Smooth muscle cell (in vitro differentiated cells): Measurements from ENCODE around the gene IL2RA. TPM values are rescaled to one million over a fixed set of nuclear protein-coding genes. Genes with fewer than 3 reads are reported as not detected.

Experiments
- DNase-seq: peaks from one replicate; lab custom pipeline; 2025; ENCODE audit not compliant: unreplicated experiment; lab: John Stamatoyannopoulos, UW
- H2AFZ ChIP-seq: fragments of 200-600 bp; sonication (generic); 2 replicates; pipeline ENCODE4 v1.6.0; 2016; ENCODE audit warnings: antibody characterized with exemption, low read depth, mild to moderate bottlenecking
- H3F3A ChIP-seq: fragments of 200-600 bp; sonication (generic); 2 replicates; pipeline ENCODE4 v1.6.0; 2017; ENCODE audit warnings: antibody characterized with exemption, low read depth
- H3K27ac ChIP-seq: fragments of 200-600 bp; sonication (generic); 2 replicates; pipeline ENCODE4 v1.5.1; 2016; ENCODE audit warnings: low read depth, mild to moderate bottlenecking
- H3K27me3 ChIP-seq: fragments of 200-600 bp; sonication (generic); 2 replicates; pipeline ENCODE4 v1.6.1; 2016; ENCODE audit warnings: low read depth, mild to moderate bottlenecking
- H3K36me3 ChIP-seq: fragments of 200-600 bp; sonication (generic); 2 replicates; pipeline ENCODE4 v1.5.1; 2016; ENCODE audit warnings: low read depth
- H3K4me1 ChIP-seq: fragments of 200-600 bp; sonication (generic); 2 replicates; pipeline ENCODE4 v1.5.1; 2016; ENCODE audit warnings: low read depth
- H3K4me2 ChIP-seq: fragments of 200-600 bp; sonication (generic); 2 replicates; pipeline ENCODE4 v1.6.0; 2016; ENCODE audit warnings: mild to moderate bottlenecking
- H3K4me3 ChIP-seq: fragments of 200-600 bp; sonication (generic); 2 replicates; pipeline ENCODE4 v1.5.1; 2016; ENCODE audit warnings: mild to moderate bottlenecking
- H3K79me2 ChIP-seq: fragments of 200-600 bp; sonication (generic); 2 replicates; pipeline ENCODE4 v1.6.0; 2016; ENCODE audit warnings: low read depth, mild to moderate bottlenecking
- H3K9ac ChIP-seq: fragments of 200-600 bp; sonication (generic); 2 replicates; pipeline ENCODE4 v1.6.0; 2016; ENCODE audit warnings: low read depth
- H3K9me3 ChIP-seq: fragments of 200-600 bp; sonication (generic); replicated peaks from 2 replicates; pipeline ENCODE4 v1.5.1; 2016; ENCODE audit warnings: low read depth
- H4K20me1 ChIP-seq: fragments of 200-600 bp; sonication (generic); 2 replicates; pipeline ENCODE4 v1.6.0; 2016; ENCODE audit warnings: low read depth
- CTCF ChIP-seq: fragments of 200-600 bp; sonication (generic); IDR thresholded peaks from 2 replicates; pipeline ENCODE4 v1.5.1; 2017; ENCODE audit warnings: borderline replicate concordance, mild to moderate bottlenecking, antibody characterized with exemption; ENCODE audit not compliant: insufficient read depth, poor library complexity, severe bottlenecking
- WGBS: methylation state at CpG from one replicate; pipeline ENCODE4 v1.1.7; 2016; ENCODE audit warnings: low lambda C conversion rate; 5-methylcytosine and 5-hydroxymethylcytosine counted together
- polyA plus RNA-seq: library from polyadenylated mRNA; unstranded; fragments of >200 nt; fragmentation: Nextera tagmentation; extraction: Ambion mirVana; gene quantifications from 2 replicates; pipeline ENCODE4 v1.2.1, GENCODE V29; 2016
- total RNA-seq: library from RNA; depleted of rRNA; stranded (reverse); fragments of >200 nt; gene quantifications from 2 replicates; pipeline ENCODE4 v1.2.3, GENCODE V29; 2014

Gene IL2RA
- total and polyA plus RNA-seq, 2 experiments from 2014 or later: not detected

- H3K36me3 ChIP-seq: no peaks in the 10 kb centered on the region
Observed at GRCh38 chr10:6072215-6072934, 10.2 kb upstream of the IL2RA start.

GRCh38 chr10:6071181-6072175 is 9.3 kb upstream of the IL2RA start:
- Histone ChIP-seq H3K27ac (peak overlapping the region; percentile 76), H3K9ac (no peak overlapping the region), H3K27me3 (peaks cover 7% of the 10 kb centered on the region), H3F3A (no peaks in the 10 kb centered on the region), H4K20me1 (no peaks in the 10 kb centered on the region), H3K36me3 (no peaks in the 10 kb centered on the region), H3K79me2 (no peaks in the 10 kb centered on the region), H2AFZ (no peak overlapping the region), H3K4me3 (no peak overlapping the region), H3K9me3 (no peaks in the 10 kb centered on the region), H3K4me2 (no peak overlapping the region), H3K4me1 (no peaks in the 10 kb centered on the region)
- DNase-seq: no peak
- 87% methylated on average over 10 of the region's 10 CpGs for WGBS
- TF ChIP-seq CTCF: no peak

More at GRCh38 chr10:6072215-6072934, 10.2 kb upstream of the IL2RA start:
- H3K4me2 ChIP-seq: no peak overlapping the region
- no peak overlapping the region for H3K27ac ChIP-seq
- TF ChIP-seq CTCF: no peak
- H4K20me1 ChIP-seq: no peaks in the 10 kb centered on the region
- no peaks in the 10 kb centered on the region for H3K79me2 ChIP-seq
- H3K9me3 ChIP-seq: no peaks in the 10 kb centered on the region
- no peak for DNase-seq
- WGBS: 86% methylated on average over 13 of the region's 13 CpGs
- H3K4me1 ChIP-seq: no peaks in the 10 kb centered on the region
- no peaks in the 10 kb centered on the region for H3F3A ChIP-seq
- no peak overlapping the region for H3K9ac ChIP-seq
- peaks cover 3% of the 10 kb centered on the region for H3K27me3 ChIP-seq
- H3K4me3 ChIP-seq: no peak overlapping the region
- no peak overlapping the region for H2AFZ ChIP-seq

- peaks cover 10% of the 10 kb centered on the region for H3K27me3 ChIP-seq
- H4K20me1 ChIP-seq: no peaks in the 10 kb centered on the region
- no peak overlapping the region for H2AFZ ChIP-seq
- no peak overlapping the region for H3K9ac ChIP-seq
- H3K79me2 ChIP-seq: no peaks in the 10 kb centered on the region
- 58% methylated on average over 5 of the region's 5 CpGs for WGBS
- no peaks in the 10 kb centered on the region for H3K9me3 ChIP-seq
- DNase-seq: no peak
- H3K4me1 ChIP-seq: no peaks in the 10 kb centered on the region
- H3F3A ChIP-seq: no peaks in the 10 kb centered on the region
- H3K36me3 ChIP-seq: no peaks in the 10 kb centered on the region
- H3K4me3 ChIP-seq: no peak overlapping the region
- no peak for TF ChIP-seq CTCF
- peak overlapping the region; percentile 76 for H3K27ac ChIP-seq
- peak overlapping the region; percentile 2 for H3K4me2 ChIP-seq
Observed at GRCh38 chr10:6070660-6071059, 8.5 kb upstream of the IL2RA start.
